K562 (cell line): ENCODE data around the gene NAT9. TPM values are rescaled to one million over a fixed set of nuclear protein-coding genes. Genes with fewer than 3 reads are reported as not detected.

Source experiments
- AFF4 ChIP-seq: sonication (generic); formaldehyde crosslinking; IDR thresholded peaks from 2 replicates; pipeline ENCODE4 v1.8.0; 2023; ENCODE audit warnings: mild to moderate bottlenecking, missing genetic modification reagents
- ETS2 ChIP-seq: IDR thresholded peaks from 2 replicates; pipeline ENCODE4 v1.6.1; 2016; ENCODE audit warnings: borderline replicate concordance, missing genetic modification characterization, mild to moderate bottlenecking, moderate library complexity, missing compliant biosample characterization; ENCODE audit not compliant: poor library complexity, severe bottlenecking
- ETV1 ChIP-seq: fragments of 450-650 bp; conservative IDR thresholded peaks from 2 replicates; pipeline ENCODE4 v1.6.1; 2016; ENCODE audit warnings: missing genetic modification characterization, control low read depth, low read depth, missing compliant biosample characterization
- FOXO4 ChIP-seq: fragments of 450-650 bp; formaldehyde crosslinking; IDR thresholded peaks from 2 replicates; pipeline ENCODE4 v1.4.0; 2020; ENCODE audit warnings: mild to moderate bottlenecking, moderate library complexity
- HCFC1 ChIP-seq: IDR thresholded peaks from 2 replicates; pipeline ENCODE4 v1.6.1; 2012; ENCODE audit warnings: low read depth, low read length, improper control_type of control experiment
- KAT8 ChIP-seq: fragments of 450-650 bp; IDR thresholded peaks from 2 replicates; pipeline ENCODE4 v1.6.1; 2016; ENCODE audit warnings: low read depth, mild to moderate bottlenecking
- NEUROD1 ChIP-seq: fragments of 150-350 bp; IDR thresholded peaks from 2 replicates; pipeline ENCODE4 v1.6.1; 2014; ENCODE audit warnings: borderline replicate concordance, low read length, low read depth; ENCODE audit not compliant: partially characterized antibody
- NFXL1 ChIP-seq: fragments of 450-650 bp; formaldehyde crosslinking; IDR thresholded peaks from 2 replicates; pipeline ENCODE4 v1.4.0; 2021; ENCODE audit warnings: mild to moderate bottlenecking
- POLR2B ChIP-seq: fragments of 450-650 bp; IDR thresholded peaks from 2 replicates; pipeline ENCODE4 v1.6.1; 2018; ENCODE audit warnings: low read depth; ENCODE audit not compliant: partially characterized antibody
- PTRF ChIP-seq: fragments of 450-650 bp; IDR thresholded peaks from 2 replicates; pipeline ENCODE4 v1.6.1; 2016; ENCODE audit warnings: mild to moderate bottlenecking, missing genetic modification characterization, missing compliant biosample characterization
- RHOXF2B ChIP-seq: fragments of 250-450 bp; sonication (Bioruptor Pico); conservative IDR thresholded peaks from 2 replicates; pipeline ENCODE4 v1.5.1; 2021
- SMC3 ChIP-seq: conservative IDR thresholded peaks from 2 replicates; pipeline ENCODE4 v1.6.1; 2011; ENCODE audit warnings: low read depth, low read length, improper control_type of control experiment; ENCODE audit not compliant: insufficient read depth
- XRCC3 ChIP-seq: fragments of 450-650 bp; IDR thresholded peaks from 2 replicates; pipeline ENCODE4 v1.6.1; 2017; ENCODE audit warnings: mild to moderate bottlenecking, moderate library complexity
- ZMIZ1 ChIP-seq, 2 experiments: fragments of 150-350 bp in 1 of 2; IDR thresholded peaks; 2 replicates each; pipeline ENCODE4 v1.6.1; 2012 to 2016; ENCODE audit warnings: low read depth in 2 of 2, low read length in 2 of 2, mild to moderate bottlenecking in 1 of 2, moderate library complexity in 1 of 2
- ZNF23 ChIP-seq: fragments of 250-450 bp; sonication (Bioruptor Pico); IDR thresholded peaks from 2 replicates; pipeline ENCODE4 v1.4.0; 2020; ENCODE audit warnings: mild to moderate bottlenecking
- polyA plus RNA-seq, 8 experiments: library from polyadenylated mRNA; depleted of rRNA in 4 of 8; stranded (reverse) in 5 of 8; unstranded in 3 of 8; fragments of >200 nt; fragmentation: Nextera tagmentation in 2 of 8; fragmentation: Illumina TruSeq in 1 of 8; extraction: Ambion mirVana in 2 of 8; extraction: Trizol in 1 of 8; gene quantifications; 2 replicates each; pipeline versions ENCODE4 v1.2.1 to v1.2.3, GENCODE V29; 2011 to 2014; ENCODE audit warnings: inconsistent platforms in 1 of 8, missing spikeins in 1 of 8
- total RNA-seq, 7 experiments: library from RNA; depleted of rRNA in 6 of 7; stranded (reverse); fragments of >200 nt in 6 of 7; fragmentation: Illumina TruSeq in 2 of 7; extraction: Trizol in 2 of 7; gene quantifications; 2 replicates each; pipeline versions ENCODE4 v1.2.1 to v1.2.3, GENCODE V29; 2011 to 2021; ENCODE audit warnings: low replicate concordance in 1 of 7
- TF ChIP-seq, protein P1 (sequence below): sonication (generic); IDR thresholded peaks from 2 replicates; pipeline ENCODE4 v1.6.1; 2016
- TF ChIP-seq, protein P2 (sequence below): sonication (generic); formaldehyde crosslinking; IDR thresholded peaks from 2 replicates; pipeline ENCODE4 v1.8.0; 2022; ENCODE audit warnings: mild to moderate bottlenecking, missing genetic modification reagents

The NAT9 gene
- total and polyA plus RNA-seq, 9 of the 15 experiments (the other 6 are each of a cell fraction or from before 2014, with no cell fraction given) = 4.2 to 63.6 (median 40.8) TPM

GRCh38 chr17:74744714-74745547, 31.2 kb downstream of the NAT9 start (continued):
- TF ChIP-seq, protein P1, sequence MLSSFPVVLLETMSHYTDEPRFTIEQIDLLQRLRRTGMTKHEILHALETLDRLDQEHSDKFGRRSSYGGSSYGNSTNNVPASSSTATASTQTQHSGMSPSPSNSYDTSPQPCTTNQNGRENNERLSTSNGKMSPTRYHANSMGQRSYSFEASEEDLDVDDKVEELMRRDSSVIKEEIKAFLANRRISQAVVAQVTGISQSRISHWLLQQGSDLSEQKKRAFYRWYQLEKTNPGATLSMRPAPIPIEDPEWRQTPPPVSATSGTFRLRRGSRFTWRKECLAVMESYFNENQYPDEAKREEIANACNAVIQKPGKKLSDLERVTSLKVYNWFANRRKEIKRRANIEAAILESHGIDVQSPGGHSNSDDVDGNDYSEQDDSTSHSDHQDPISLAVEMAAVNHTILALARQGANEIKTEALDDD = no peak
- TF ChIP-seq PTRF = no peak
- TF ChIP-seq, protein P2, sequence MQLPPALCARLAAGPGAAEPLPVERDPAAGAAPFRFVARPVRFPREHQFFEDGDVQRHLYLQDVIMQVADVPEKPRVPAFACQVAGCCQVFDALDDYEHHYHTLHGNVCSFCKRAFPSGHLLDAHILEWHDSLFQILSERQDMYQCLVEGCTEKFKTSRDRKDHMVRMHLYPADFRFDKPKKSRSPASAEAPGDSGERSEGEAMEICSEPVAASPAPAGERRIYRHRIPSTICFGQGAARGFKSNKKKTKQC (CRISPR knock-in tag) = no peak
- TF ChIP-seq SMC3 = peak; percentile 97
- TF ChIP-seq ZNF23 (CRISPR knock-in tag) = no peak
- TF ChIP-seq HCFC1 = no peak
- no peak for TF ChIP-seq POLR2B
- no peak for TF ChIP-seq XRCC3
- TF ChIP-seq NEUROD1 = no peak
- TF ChIP-seq ETV1 (tag) = no peak
- TF ChIP-seq RHOXF2B (CRISPR knock-in tag) = no peak
- no peak for TF ChIP-seq KAT8
- no peak for TF ChIP-seq ETS2 (tag)
- no peak for TF ChIP-seq ZMIZ1 (IDR thresholded peaks at IDR 0.05; ENCODE audit: low read depth in 2 of 2, low read length in 2 of 2)
- no peak for TF ChIP-seq AFF4 (CRISPR knock-in tag)
- no peak for TF ChIP-seq NFXL1 (CRISPR knock-in tag)
- TF ChIP-seq FOXO4 (CRISPR knock-in tag) = no peak
